ENCODE measurements around the gene GSTO1. TPM values are rescaled to one million over a fixed set of nuclear protein-coding genes. Genes with fewer than 3 reads are reported as not detected.

The GSTO1 gene
- total and polyA plus RNA-seq, 4 donors = 137 to 349 (median 211) TPM

DNA sequence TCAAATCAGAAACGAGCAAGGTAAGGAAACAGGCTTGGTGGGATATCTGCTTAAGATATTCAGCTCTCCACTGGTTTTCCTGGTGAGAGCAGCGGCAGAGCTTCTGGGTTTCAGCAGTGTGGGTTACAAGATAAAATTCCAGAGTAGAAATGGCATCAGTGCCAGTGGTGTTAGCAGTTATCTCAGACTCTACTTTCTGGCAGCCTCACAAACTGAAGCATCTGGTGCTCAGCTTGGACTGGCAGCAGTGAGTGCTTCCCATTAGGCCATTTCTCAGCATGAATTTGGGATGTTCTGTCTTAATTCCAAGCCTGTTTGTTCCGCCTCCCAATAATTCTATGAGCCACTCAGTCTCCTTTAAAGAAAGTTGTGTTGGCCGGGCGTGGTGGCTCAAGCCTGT is 7.4 kb downstream of the GSTO1 start:
- no peaks in the 10 kb centered on the region for H3K27me3 ChIP-seq (ENCODE audit: control insufficient read depth in 4 of 4, insufficient read depth in 4 of 4, low read length in 3 of 4)
- H3K9ac ChIP-seq (ENCODE audit: low read depth in 1 of 2, low read length in 2 of 2) = no peak overlapping the region
- H3K36me3 ChIP-seq (ENCODE audit: control insufficient read depth in 4 of 4, insufficient read depth in 3 of 4, low read depth in 1 of 4, low read length in 3 of 4) = peaks cover 11 to 60% (median 46%) of the 10 kb centered on the region in 4 donors
- TF ChIP-seq FOXA1 (IDR thresholded peaks at IDR 0.05) = no peak
- TF ChIP-seq FOXA2 (IDR thresholded peaks at IDR 0.05) = no peak
- TF ChIP-seq GABPA (IDR thresholded peaks at IDR 0.05 in 1 of 2, conservative IDR thresholded peaks at IDR 0.05 in 1 of 2) = no peak
- no peak for TF ChIP-seq YY1 (IDR thresholded peaks at IDR 0.05)
- no peak for TF ChIP-seq EGR1 (IDR thresholded peaks at IDR 0.05; ENCODE audit: low read depth in 2 of 2)
- TF ChIP-seq RXRA (IDR thresholded peaks at IDR 0.05) = no peak
- TF ChIP-seq, protein P1, sequence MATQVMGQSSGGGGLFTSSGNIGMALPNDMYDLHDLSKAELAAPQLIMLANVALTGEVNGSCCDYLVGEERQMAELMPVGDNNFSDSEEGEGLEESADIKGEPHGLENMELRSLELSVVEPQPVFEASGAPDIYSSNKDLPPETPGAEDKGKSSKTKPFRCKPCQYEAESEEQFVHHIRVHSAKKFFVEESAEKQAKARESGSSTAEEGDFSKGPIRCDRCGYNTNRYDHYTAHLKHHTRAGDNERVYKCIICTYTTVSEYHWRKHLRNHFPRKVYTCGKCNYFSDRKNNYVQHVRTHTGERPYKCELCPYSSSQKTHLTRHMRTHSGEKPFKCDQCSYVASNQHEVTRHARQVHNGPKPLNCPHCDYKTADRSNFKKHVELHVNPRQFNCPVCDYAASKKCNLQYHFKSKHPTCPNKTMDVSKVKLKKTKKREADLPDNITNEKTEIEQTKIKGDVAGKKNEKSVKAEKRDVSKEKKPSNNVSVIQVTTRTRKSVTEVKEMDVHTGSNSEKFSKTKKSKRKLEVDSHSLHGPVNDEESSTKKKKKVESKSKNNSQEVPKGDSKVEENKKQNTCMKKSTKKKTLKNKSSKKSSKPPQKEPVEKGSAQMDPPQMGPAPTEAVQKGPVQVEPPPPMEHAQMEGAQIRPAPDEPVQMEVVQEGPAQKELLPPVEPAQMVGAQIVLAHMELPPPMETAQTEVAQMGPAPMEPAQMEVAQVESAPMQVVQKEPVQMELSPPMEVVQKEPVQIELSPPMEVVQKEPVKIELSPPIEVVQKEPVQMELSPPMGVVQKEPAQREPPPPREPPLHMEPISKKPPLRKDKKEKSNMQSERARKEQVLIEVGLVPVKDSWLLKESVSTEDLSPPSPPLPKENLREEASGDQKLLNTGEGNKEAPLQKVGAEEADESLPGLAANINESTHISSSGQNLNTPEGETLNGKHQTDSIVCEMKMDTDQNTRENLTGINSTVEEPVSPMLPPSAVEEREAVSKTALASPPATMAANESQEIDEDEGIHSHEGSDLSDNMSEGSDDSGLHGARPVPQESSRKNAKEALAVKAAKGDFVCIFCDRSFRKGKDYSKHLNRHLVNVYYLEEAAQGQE (IDR thresholded peaks at IDR 0.05) = no peak
- TF ChIP-seq HNF4G (IDR thresholded peaks at IDR 0.05) = no peak
- TF ChIP-seq TAF1 (conservative IDR thresholded peaks at IDR 0.05) = no peak
- no peak for TF ChIP-seq NR2F2 (IDR thresholded peaks at IDR 0.05)
- no peak for TF ChIP-seq HNF4A (conservative IDR thresholded peaks at IDR 0.05)
- no peak for TF ChIP-seq JUND (IDR thresholded peaks at IDR 0.05)
- TF ChIP-seq, protein P2, sequence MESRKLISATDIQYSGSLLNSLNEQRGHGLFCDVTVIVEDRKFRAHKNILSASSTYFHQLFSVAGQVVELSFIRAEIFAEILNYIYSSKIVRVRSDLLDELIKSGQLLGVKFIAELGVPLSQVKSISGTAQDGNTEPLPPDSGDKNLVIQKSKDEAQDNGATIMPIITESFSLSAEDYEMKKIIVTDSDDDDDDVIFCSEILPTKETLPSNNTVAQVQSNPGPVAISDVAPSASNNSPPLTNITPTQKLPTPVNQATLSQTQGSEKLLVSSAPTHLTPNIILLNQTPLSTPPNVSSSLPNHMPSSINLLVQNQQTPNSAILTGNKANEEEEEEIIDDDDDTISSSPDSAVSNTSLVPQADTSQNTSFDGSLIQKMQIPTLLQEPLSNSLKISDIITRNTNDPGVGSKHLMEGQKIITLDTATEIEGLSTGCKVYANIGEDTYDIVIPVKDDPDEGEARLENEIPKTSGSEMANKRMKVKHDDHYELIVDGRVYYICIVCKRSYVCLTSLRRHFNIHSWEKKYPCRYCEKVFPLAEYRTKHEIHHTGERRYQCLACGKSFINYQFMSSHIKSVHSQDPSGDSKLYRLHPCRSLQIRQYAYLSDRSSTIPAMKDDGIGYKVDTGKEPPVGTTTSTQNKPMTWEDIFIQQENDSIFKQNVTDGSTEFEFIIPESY (IDR thresholded peaks at IDR 0.05) = no peak
- TF ChIP-seq SP1 (IDR thresholded peaks at IDR 0.05) = no peak
- no peak for TF ChIP-seq RAD21 (IDR thresholded peaks at IDR 0.05)
- TF ChIP-seq, protein P3, sequence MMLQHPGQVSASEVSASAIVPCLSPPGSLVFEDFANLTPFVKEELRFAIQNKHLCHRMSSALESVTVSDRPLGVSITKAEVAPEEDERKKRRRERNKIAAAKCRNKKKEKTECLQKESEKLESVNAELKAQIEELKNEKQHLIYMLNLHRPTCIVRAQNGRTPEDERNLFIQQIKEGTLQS (IDR thresholded peaks at IDR 0.05) = no peak
- 83% methylated on average over 5 of the region's 5 CpGs for WGBS
- H3K9me3 ChIP-seq (ENCODE audit: control insufficient read depth in 4 of 4, low read length in 3 of 4) = no peaks in the 10 kb centered on the region
- DNase-seq (ENCODE audit: low spot score) = no peak
- H3K4me3 ChIP-seq (ENCODE audit: low read depth in 1 of 3, low read length in 3 of 3) = no peak overlapping the region
- H3K27ac ChIP-seq (ENCODE audit: low read depth in 1 of 2, low read length in 2 of 2) = peak overlapping the region in 1 of 2 donors; percentile 28
- H3K4me1 ChIP-seq (ENCODE audit: control insufficient read depth in 4 of 4, insufficient read depth in 4 of 4, low read length in 3 of 4) = peaks cover 3 to 92% (median 74%) of the 10 kb centered on the region in 4 donors

DNA sequence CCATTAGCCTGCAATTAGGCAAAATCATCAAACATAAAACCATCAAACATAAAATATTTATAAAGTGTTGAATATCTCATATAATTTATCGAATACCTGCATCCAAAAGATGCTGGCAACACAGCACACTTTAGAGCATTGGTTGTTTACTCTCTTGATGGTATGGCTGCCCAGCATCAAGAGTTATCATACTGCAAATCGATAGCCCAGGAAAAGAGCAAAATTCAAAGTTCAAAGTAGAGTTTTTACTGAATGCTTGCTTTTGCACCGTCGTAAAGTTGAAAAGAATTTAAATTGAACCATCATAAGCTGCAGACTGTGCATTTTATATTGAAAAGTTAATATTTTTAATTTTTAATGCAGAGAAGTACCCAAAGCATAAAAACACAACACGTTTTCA is 10.1 kb downstream of the GSTO1 start:
- H3K9me3 ChIP-seq (ENCODE audit: control insufficient read depth in 4 of 4, low read length in 3 of 4) = no peaks in the 10 kb centered on the region
- H3K4me1 ChIP-seq (ENCODE audit: control insufficient read depth in 4 of 4, insufficient read depth in 4 of 4, low read length in 3 of 4) = peaks cover 4 to 82% (median 57%) of the 10 kb centered on the region in 4 donors
- no peak for DNase-seq (ENCODE audit: low spot score)
- H3K27me3 ChIP-seq (ENCODE audit: control insufficient read depth in 4 of 4, insufficient read depth in 4 of 4, low read length in 3 of 4) = no peaks in the 10 kb centered on the region
- TF ChIP-seq, protein P1 (IDR thresholded peaks at IDR 0.05) = no peak
- TF ChIP-seq RXRA (IDR thresholded peaks at IDR 0.05) = peak in 1 of 2 donors; percentile 48
- peak; percentile 50 for TF ChIP-seq HNF4G (IDR thresholded peaks at IDR 0.05)
- peak; percentile 22 for TF ChIP-seq MAX (IDR thresholded peaks at IDR 0.05)
- TF ChIP-seq HNF4A (conservative IDR thresholded peaks at IDR 0.05) = peak; percentile 87 to 91
- peak; percentile 49 for TF ChIP-seq YY1 (IDR thresholded peaks at IDR 0.05)
- peak in 1 of 2 donors; percentile 12 for TF ChIP-seq RAD21 (IDR thresholded peaks at IDR 0.05)
- peak; percentile 37 for TF ChIP-seq SP1 (IDR thresholded peaks at IDR 0.05)
- peak; percentile 49 for TF ChIP-seq FOXA2 (IDR thresholded peaks at IDR 0.05)
- TF ChIP-seq FOXA1 (IDR thresholded peaks at IDR 0.05) = no peak
- no peak overlapping the region for H3K27ac ChIP-seq (ENCODE audit: low read depth in 1 of 2, low read length in 2 of 2)
- no peak overlapping the region for H3K9ac ChIP-seq (ENCODE audit: low read depth in 1 of 2, low read length in 2 of 2)
- H3K4me3 ChIP-seq (ENCODE audit: low read depth in 1 of 3, low read length in 3 of 3) = no peak overlapping the region
- H3K36me3 ChIP-seq (ENCODE audit: control insufficient read depth in 4 of 4, insufficient read depth in 3 of 4, low read depth in 1 of 4, low read length in 3 of 4) = peaks cover 19 to 72% (median 53%) of the 10 kb centered on the region in 4 donors
- WGBS = 36% methylated on average over 5 of the region's 5 CpGs
